B cell (primary cell): Measurements from ENCODE around the gene NR2E1.

Experiments used
- EZH2 ChIP-seq: IDR thresholded peaks from 2 replicates; pipeline ENCODE4 v1.6.1; 2012; ENCODE audit warnings: borderline replicate concordance, low read depth, mild to moderate bottlenecking, moderate library complexity, low read length; ENCODE audit not compliant: insufficient read depth, poor library complexity, severe bottlenecking
- TF ChIP-seq, protein P1 (sequence below): fragments of 200-600 bp; IDR thresholded peaks from one replicate; pipeline ENCODE4 v1.8.0; 2022; ENCODE audit warnings: antibody characterized with exemption, mild to moderate bottlenecking

GRCh38 chr6:108228416-108228815, 62.6 kb downstream of the NR2E1 start:
- TF ChIP-seq, protein P1, sequence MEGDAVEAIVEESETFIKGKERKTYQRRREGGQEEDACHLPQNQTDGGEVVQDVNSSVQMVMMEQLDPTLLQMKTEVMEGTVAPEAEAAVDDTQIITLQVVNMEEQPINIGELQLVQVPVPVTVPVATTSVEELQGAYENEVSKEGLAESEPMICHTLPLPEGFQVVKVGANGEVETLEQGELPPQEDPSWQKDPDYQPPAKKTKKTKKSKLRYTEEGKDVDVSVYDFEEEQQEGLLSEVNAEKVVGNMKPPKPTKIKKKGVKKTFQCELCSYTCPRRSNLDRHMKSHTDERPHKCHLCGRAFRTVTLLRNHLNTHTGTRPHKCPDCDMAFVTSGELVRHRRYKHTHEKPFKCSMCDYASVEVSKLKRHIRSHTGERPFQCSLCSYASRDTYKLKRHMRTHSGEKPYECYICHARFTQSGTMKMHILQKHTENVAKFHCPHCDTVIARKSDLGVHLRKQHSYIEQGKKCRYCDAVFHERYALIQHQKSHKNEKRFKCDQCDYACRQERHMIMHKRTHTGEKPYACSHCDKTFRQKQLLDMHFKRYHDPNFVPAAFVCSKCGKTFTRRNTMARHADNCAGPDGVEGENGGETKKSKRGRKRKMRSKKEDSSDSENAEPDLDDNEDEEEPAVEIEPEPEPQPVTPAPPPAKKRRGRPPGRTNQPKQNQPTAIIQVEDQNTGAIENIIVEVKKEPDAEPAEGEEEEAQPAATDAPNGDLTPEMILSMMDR = no peak
- no peak for TF ChIP-seq EZH2
